Suprapubic skin (tissue), 3 donors: Measurements from ENCODE around the gene COL16A1.

Experiments
- POLR2A ChIP-seq, 2 donors: fragments of 450-650 bp; IDR thresholded peaks; one replicate each; pipeline ENCODE4 v1.6.1; 2017; ENCODE audit warnings: antibody characterized with exemption in 2 of 2, mild to moderate bottlenecking in 2 of 2, moderate library complexity in 2 of 2
- TF ChIP-seq, protein P1 (sequence below), 2 donors: fragments of 200-600 bp in 1 of 2; fragments of 450-650 bp in 1 of 2; sonication (generic) in 1 of 2; IDR thresholded peaks; one replicate each; pipeline ENCODE4 v1.5.1; 2016 to 2019; ENCODE audit warnings: antibody characterized with exemption in 2 of 2, mild to moderate bottlenecking in 1 of 2, moderate library complexity in 1 of 2

DNA sequence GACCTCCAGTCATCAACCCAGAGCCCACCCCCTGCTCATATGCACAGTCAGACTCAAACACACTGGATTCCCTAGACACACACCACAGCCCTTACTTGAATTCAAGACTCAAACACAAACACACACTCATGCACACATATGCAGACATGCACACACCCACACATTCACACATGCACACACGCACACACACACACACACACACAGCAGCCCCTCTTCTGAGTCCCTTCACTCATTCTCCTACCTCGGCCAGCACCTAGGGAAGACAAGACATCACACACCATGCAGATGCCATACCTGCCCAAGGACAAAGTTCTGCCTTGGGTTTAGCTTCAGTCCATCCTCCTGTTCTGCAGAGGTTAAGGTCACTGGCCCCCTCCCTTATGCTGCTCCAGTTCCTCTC is 87.9 kb downstream of the COL16A1 start:
- TF ChIP-seq, protein P1, sequence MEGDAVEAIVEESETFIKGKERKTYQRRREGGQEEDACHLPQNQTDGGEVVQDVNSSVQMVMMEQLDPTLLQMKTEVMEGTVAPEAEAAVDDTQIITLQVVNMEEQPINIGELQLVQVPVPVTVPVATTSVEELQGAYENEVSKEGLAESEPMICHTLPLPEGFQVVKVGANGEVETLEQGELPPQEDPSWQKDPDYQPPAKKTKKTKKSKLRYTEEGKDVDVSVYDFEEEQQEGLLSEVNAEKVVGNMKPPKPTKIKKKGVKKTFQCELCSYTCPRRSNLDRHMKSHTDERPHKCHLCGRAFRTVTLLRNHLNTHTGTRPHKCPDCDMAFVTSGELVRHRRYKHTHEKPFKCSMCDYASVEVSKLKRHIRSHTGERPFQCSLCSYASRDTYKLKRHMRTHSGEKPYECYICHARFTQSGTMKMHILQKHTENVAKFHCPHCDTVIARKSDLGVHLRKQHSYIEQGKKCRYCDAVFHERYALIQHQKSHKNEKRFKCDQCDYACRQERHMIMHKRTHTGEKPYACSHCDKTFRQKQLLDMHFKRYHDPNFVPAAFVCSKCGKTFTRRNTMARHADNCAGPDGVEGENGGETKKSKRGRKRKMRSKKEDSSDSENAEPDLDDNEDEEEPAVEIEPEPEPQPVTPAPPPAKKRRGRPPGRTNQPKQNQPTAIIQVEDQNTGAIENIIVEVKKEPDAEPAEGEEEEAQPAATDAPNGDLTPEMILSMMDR (IDR thresholded peaks at IDR 0.05), result no peak
- no peak for TF ChIP-seq POLR2A (IDR thresholded peaks at IDR 0.05)
